ENCODE results near the gene LORICRIN.

DNA sequence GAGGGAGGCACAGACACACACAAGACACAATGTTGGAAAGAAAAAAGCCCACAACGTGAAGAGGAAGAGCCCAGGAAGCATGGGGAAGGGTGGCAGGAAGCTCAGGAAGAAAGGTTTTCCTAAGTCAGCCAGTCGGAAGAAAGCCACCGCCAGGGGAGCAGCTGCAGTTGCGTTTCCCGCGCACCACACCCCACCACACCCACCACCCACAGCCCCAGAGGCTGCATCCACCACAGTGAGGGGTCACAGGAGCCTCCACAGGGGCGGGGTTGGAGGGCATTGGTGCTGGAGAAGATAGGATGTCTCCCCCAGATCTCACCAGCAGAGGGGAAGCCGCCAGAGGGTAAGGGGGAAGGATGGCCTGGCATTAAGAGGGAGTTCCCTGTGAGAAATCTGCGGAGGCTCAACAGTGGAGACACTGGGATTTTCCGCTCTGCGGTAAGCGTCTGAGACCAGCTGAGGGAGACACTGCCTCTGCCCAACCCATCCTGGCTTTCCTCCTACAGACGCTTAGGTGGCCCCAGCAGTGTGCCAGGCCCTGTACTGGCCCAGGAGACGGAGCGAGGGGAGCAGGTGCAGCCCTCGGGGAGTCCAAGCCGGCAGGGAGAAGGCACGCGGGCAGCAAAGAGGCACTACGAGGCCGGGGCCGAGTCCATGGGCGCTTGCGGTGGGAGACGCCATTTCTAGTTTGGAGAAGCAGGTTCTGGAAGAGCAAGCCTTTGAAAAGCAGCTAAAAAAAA, 33.4 kb downstream of the LORICRIN start:
- TF ChIP-seq, protein P1, sequence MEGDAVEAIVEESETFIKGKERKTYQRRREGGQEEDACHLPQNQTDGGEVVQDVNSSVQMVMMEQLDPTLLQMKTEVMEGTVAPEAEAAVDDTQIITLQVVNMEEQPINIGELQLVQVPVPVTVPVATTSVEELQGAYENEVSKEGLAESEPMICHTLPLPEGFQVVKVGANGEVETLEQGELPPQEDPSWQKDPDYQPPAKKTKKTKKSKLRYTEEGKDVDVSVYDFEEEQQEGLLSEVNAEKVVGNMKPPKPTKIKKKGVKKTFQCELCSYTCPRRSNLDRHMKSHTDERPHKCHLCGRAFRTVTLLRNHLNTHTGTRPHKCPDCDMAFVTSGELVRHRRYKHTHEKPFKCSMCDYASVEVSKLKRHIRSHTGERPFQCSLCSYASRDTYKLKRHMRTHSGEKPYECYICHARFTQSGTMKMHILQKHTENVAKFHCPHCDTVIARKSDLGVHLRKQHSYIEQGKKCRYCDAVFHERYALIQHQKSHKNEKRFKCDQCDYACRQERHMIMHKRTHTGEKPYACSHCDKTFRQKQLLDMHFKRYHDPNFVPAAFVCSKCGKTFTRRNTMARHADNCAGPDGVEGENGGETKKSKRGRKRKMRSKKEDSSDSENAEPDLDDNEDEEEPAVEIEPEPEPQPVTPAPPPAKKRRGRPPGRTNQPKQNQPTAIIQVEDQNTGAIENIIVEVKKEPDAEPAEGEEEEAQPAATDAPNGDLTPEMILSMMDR (IDR thresholded peaks at IDR 0.05; ENCODE audit: low read depth, low read length) = no peak
- TF ChIP-seq POLR2A (IDR thresholded peaks at IDR 0.05; ENCODE audit: extremely low read depth, insufficient read length) (no peak), MAX (IDR thresholded peaks at IDR 0.05; ENCODE audit: low read depth, low read length) (no peak)
